Osteoblast (primary cell): ENCODE data around the gene SHANK3. TPM values are rescaled to one million over a fixed set of nuclear protein-coding genes. Genes with fewer than 3 reads are reported as not detected.

ENCODE experiments used
- DNase-seq: peaks from one replicate; pipeline ENCODE4 v3.0.0; 2011; ENCODE audit warnings: low spot score, mixed read lengths; ENCODE audit not compliant: insufficient read length; ENCODE audit errors: missing footprints
- H2AFZ ChIP-seq: 2 replicates; pipeline ENCODE4 v1.6.0; 2011; ENCODE audit warnings: mild to moderate bottlenecking, low read length
- H3K27ac ChIP-seq: 2 replicates; pipeline ENCODE4 v1.5.1; 2011; ENCODE audit warnings: mild to moderate bottlenecking, low read depth, low read length, moderate library complexity
- H3K27me3 ChIP-seq: 2 replicates; pipeline ENCODE4 v1.6.0; 2012; ENCODE audit warnings: mild to moderate bottlenecking, control low read depth, inconsistent platforms, low read length, moderate library complexity; ENCODE audit not compliant: insufficient read depth
- H3K36me3 ChIP-seq: 2 replicates; pipeline ENCODE4 v1.5.1; 2011; ENCODE audit warnings: mild to moderate bottlenecking, low read length, control low read depth, moderate library complexity; ENCODE audit not compliant: insufficient read depth
- H3K4me1 ChIP-seq: 2 replicates; pipeline ENCODE4 v1.5.1; 2011; ENCODE audit warnings: mild to moderate bottlenecking, low read length, control low read depth, moderate library complexity; ENCODE audit not compliant: insufficient read depth
- H3K4me2 ChIP-seq: 2 replicates; pipeline ENCODE4 v1.6.0; 2011; ENCODE audit warnings: mild to moderate bottlenecking, low read length; ENCODE audit not compliant: insufficient read depth
- H3K4me3 ChIP-seq: fragments of 200-600 bp; sonication (generic); 3 replicates; pipeline ENCODE4 v1.5.1; 2012; ENCODE audit warnings: mild to moderate bottlenecking, low read length, inconsistent platforms; ENCODE audit not compliant: insufficient read depth
- H3K79me2 ChIP-seq: 2 replicates; pipeline ENCODE4 v1.6.0; 2012; ENCODE audit warnings: mild to moderate bottlenecking, low read length, control low read depth, inconsistent platforms; ENCODE audit not compliant: insufficient read depth
- H3K9me3 ChIP-seq: 2 replicates; pipeline ENCODE4 v1.5.1; 2011; ENCODE audit warnings: low read depth, low read length, control low read depth
- H4K20me1 ChIP-seq: 2 replicates; pipeline ENCODE4 v1.6.0; 2012; ENCODE audit warnings: mild to moderate bottlenecking, low read length, control low read depth; ENCODE audit not compliant: insufficient read depth
- total RNA-seq: library from RNA; depleted of rRNA; stranded (reverse); fragments of >200 nt; gene quantifications from 2 replicates; pipeline ENCODE4 v1.2.3, GENCODE V29; 2012
- TF ChIP-seq, protein P1 (sequence below): IDR thresholded peaks from 2 replicates; pipeline ENCODE4 v1.5.1; 2011; ENCODE audit warnings: mild to moderate bottlenecking, low read depth, low read length, moderate library complexity; ENCODE audit errors: extremely low read depth

The SHANK3 gene
- total RNA-seq, 1 donor = 0.36 TPM

DNA sequence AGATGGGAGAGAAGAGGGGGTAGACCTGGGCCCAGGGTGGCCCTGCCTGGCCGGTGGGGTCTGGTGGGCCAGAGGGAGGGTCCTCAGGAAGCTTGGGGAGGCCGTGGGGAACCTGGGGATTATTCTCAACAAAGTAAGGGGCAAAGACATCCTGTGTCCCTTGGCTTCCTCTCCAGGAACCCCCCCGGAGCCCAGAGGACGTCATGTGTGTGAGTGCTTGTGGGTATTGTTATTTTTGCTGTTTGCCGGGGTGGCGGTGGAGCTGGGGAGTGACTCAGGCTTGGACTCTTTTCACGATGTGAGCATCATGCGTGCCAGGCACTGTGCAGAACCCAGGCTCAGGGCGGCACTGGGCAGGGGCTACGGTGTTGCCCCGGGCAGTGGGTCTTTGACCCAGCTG, 982 bp upstream of the SHANK3 start:
- peaks cover 40% of the 10 kb centered on the region for H3K27me3 ChIP-seq
- peak; percentile 95 for DNase-seq
- TF ChIP-seq, protein P1, sequence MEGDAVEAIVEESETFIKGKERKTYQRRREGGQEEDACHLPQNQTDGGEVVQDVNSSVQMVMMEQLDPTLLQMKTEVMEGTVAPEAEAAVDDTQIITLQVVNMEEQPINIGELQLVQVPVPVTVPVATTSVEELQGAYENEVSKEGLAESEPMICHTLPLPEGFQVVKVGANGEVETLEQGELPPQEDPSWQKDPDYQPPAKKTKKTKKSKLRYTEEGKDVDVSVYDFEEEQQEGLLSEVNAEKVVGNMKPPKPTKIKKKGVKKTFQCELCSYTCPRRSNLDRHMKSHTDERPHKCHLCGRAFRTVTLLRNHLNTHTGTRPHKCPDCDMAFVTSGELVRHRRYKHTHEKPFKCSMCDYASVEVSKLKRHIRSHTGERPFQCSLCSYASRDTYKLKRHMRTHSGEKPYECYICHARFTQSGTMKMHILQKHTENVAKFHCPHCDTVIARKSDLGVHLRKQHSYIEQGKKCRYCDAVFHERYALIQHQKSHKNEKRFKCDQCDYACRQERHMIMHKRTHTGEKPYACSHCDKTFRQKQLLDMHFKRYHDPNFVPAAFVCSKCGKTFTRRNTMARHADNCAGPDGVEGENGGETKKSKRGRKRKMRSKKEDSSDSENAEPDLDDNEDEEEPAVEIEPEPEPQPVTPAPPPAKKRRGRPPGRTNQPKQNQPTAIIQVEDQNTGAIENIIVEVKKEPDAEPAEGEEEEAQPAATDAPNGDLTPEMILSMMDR = no peak
- no peak overlapping the region for H3K4me2 ChIP-seq
- no peaks in the 10 kb centered on the region for H3K4me1 ChIP-seq
- no peaks in the 10 kb centered on the region for H4K20me1 ChIP-seq
- H3K27ac ChIP-seq = no peak overlapping the region
- no peak overlapping the region for H3K4me3 ChIP-seq
- H2AFZ ChIP-seq = no peak overlapping the region
- H3K79me2 ChIP-seq = no peaks in the 10 kb centered on the region
- H3K36me3 ChIP-seq = no peaks in the 10 kb centered on the region
- no peaks in the 10 kb centered on the region for H3K9me3 ChIP-seq

DNA sequence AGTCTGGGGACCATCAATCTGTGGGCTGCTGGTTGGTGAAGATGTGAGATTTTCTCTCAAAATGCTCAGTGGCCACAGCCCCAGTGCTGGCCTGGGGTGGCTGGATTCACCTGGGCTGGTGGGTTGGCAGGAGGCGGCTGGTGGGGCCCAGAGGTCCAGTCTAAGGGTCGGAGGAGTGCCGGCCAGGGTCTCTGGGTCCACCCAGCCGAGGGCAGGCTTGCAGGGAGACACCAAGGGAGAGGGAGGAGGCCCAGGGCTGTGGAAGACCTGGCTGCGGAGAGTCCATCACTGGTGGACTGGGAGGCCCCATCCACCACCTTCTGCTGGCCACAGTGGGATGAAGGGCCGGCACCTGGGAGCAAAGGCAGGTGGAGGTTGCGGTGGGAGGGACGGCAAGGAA, 582 bp upstream of the SHANK3 start:
- no peaks in the 10 kb centered on the region for H3K79me2 ChIP-seq
- no peaks in the 10 kb centered on the region for H3K4me1 ChIP-seq
- peak; percentile 80 for DNase-seq
- no peaks in the 10 kb centered on the region for H3K36me3 ChIP-seq
- H3K4me2 ChIP-seq = no peak overlapping the region
- H4K20me1 ChIP-seq = no peaks in the 10 kb centered on the region
- peaks cover 40% of the 10 kb centered on the region for H3K27me3 ChIP-seq
- no peak overlapping the region for H3K4me3 ChIP-seq
- H2AFZ ChIP-seq = no peak overlapping the region
- H3K9me3 ChIP-seq = no peaks in the 10 kb centered on the region
- TF ChIP-seq, protein P1 = no peak
- H3K27ac ChIP-seq = no peak overlapping the region

DNA sequence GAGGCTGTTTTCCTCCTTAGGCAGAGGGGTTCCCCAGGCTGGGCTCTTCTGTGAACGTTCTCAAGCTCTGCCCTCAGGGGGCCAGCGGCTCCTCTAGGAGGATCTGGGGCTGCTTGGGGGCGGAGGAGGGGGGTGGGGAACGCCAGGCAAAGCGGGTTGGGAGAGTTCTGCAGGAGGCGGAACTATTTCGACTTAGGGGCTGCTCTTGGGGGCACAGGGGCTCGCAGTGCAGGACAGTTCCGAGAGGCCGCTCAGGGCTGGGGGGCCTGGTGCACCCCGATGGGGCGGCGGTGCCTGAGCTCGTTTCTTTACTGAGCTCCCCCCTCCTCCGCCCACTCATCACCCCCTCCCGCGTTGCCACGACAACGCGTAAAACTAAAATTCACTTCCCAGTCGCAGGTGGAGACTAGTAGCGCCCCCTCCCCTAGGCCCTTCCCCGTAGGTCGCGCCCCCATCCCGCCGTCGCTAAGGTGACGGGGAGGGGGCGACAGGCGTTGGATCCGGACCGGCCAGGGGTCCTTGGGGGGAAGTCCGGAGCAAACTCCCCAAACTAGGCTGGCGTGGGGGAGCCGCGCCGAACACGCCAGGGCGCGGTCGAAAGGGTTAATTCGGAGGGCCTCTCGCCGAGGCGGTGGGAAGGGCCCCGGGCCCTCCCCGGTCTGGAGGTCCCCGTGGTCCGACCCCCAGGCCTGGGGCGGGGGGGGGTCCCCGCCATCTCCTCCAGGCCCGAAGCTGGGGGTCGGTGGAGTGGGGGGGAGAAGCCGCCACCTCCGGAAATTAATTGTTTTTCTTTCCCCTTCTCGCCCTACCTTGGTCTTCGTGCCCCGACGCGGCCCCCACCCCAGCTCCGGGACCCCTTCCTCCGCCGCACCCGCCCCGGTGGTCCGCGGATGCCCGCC, 857 bp downstream of the SHANK3 start:
- DNase-seq = peak; percentile 83
- H2AFZ ChIP-seq = no peak overlapping the region
- H3K4me1 ChIP-seq = no peaks in the 10 kb centered on the region
- no peak overlapping the region for H3K4me2 ChIP-seq
- no peak overlapping the region for H3K4me3 ChIP-seq
- no peak overlapping the region for H3K27ac ChIP-seq
- H3K36me3 ChIP-seq = no peaks in the 10 kb centered on the region
- peaks cover 37% of the 10 kb centered on the region for H3K27me3 ChIP-seq
- TF ChIP-seq, protein P1 = no peak
- H3K9me3 ChIP-seq = no peaks in the 10 kb centered on the region
- no peaks in the 10 kb centered on the region for H3K79me2 ChIP-seq
- H4K20me1 ChIP-seq = no peaks in the 10 kb centered on the region

DNA sequence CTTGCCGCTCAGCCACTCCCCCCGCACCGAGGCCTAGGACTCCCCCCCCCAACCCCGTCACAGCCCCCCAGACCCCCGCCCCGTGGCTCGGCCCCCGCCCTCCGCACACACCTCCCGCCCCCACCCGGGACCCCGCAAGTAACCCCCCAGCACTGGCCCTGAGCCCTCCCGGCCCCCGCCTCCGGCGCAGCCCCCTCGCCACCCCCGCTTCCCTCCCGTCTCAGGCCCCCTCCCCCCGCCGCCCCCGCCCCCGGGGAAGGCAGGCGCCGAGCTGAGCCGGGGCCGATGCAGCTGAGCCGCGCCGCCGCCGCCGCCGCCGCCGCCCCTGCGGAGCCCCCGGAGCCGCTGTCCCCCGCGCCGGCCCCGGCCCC, 1.5 kb downstream of the SHANK3 start:
- DNase-seq = peak; percentile 60
- Histone ChIP-seq H3K9me3 (no peaks in the 10 kb centered on the region), H3K4me2 (no peak overlapping the region), H3K36me3 (no peaks in the 10 kb centered on the region), H3K79me2 (no peaks in the 10 kb centered on the region), H3K27ac (no peak overlapping the region), H3K4me3 (no peak overlapping the region), H4K20me1 (no peaks in the 10 kb centered on the region), H3K27me3 (peaks cover 37% of the 10 kb centered on the region), H2AFZ (no peak overlapping the region), H3K4me1 (no peaks in the 10 kb centered on the region)
- TF ChIP-seq, protein P1 = no peak
